Activated naive CD4-positive, alpha-beta T cell treated with anti-CD3 and anti-CD28 coated beads for 36 hours (primary cell): ENCODE data around the gene MIER1. TPM values are rescaled to one million over a fixed set of nuclear protein-coding genes. Genes with fewer than 3 reads are reported as not detected.

Experiments used
- CTCF ChIA-PET: fragments of 350-600 bp; sonication (Branson Sonifier 250); formaldehyde crosslinking; loops from one replicate; lab custom pipeline; 2021; ENCODE audit warnings: antibody characterized with exemption; lab: Charles Lee
- DNase-seq: peaks from one replicate; pipeline ENCODE4 v3.0.0-alpha.2; 2020
- H3K27ac Mint-ChIP-seq: one replicate; pipeline ENCODE4 v1.8.0; 2021; ENCODE audit warnings: mild to moderate bottlenecking, mixed read lengths
- H3K27me3 Mint-ChIP-seq: one replicate; pipeline ENCODE4 v1.8.0; 2021; ENCODE audit warnings: low read depth, mixed read lengths
- H3K36me3 Mint-ChIP-seq: one replicate; pipeline ENCODE4 v1.8.0; 2021; ENCODE audit warnings: low read depth, mixed read lengths
- H3K4me1 Mint-ChIP-seq: one replicate; pipeline ENCODE4 v1.8.0; 2021; ENCODE audit warnings: low read depth, mixed read lengths
- H3K4me3 Mint-ChIP-seq: one replicate; pipeline ENCODE4 v1.8.0; 2021; ENCODE audit warnings: mild to moderate bottlenecking, moderate library complexity, mixed read lengths
- H3K9me3 Mint-ChIP-seq: one replicate; pipeline ENCODE4 v1.8.0; 2021; ENCODE audit warnings: mixed read lengths
- intact Hi-C: fragments of 100-400 bp; cut with micrococcal nuclease; formaldehyde crosslinking; loops from one replicate; pipeline ENCODE4 v1.15.1; 2023
- total RNA-seq, 2 experiments: library from RNA; stranded (reverse); gene quantifications; one replicate each; pipeline ENCODE4 v1.2.3, GENCODE V29; 2021

Gene MIER1
- total RNA-seq, 2 experiments from 2014 or later: 56.5 to 58.3 TPM

DNA sequence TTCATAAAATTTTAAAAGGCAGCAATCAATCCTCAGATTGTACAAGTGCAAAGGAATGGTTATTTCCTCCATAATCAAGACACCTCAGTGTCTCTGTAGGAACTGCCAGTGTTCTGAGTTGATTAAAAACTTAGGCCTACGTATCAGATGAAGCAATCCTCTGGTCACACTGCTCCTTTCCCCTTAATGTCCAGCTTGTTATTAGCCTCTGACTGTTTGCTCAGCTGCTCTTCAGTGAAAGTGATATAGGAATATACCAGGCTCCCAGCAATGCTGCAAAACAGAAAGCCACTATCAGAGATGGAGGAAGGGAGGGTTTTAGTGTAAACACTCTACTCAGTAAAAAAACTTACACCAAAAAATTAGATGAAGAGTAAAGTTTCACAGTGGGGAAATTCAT lies 79.4 kb downstream of the MIER1 start:
- Mint-ChIP-seq H3K4me3 (no peak overlapping the region), H3K27me3 (no peaks in the 10 kb centered on the region), H3K9me3 (no peaks in the 10 kb centered on the region), H3K27ac (no peak overlapping the region), H3K4me1 (peaks cover 16% of the 10 kb centered on the region), H3K36me3 (peaks cover 17% of the 10 kb centered on the region)
- intact Hi-C loops: no loop called here
- DNase-seq: no peak
- CTCF ChIA-PET: interaction anchor here (0.5 to 1.8 kb wide), 3 partner anchors 8 to 147 kb away, joined by 5 to 10 read pairs (median 6); no protein-coding TSS in a partner anchor

- intact Hi-C loops: no loop called here
- no peak for DNase-seq
- peaks cover 22% of the 10 kb centered on the region for H3K36me3 Mint-ChIP-seq
- H3K27me3 Mint-ChIP-seq: no peaks in the 10 kb centered on the region
- H3K27ac Mint-ChIP-seq: no peak overlapping the region
- peaks cover 10% of the 10 kb centered on the region for H3K4me1 Mint-ChIP-seq
- no peak overlapping the region for H3K4me3 Mint-ChIP-seq
- CTCF ChIA-PET: interaction anchor here (1.1 to 1.8 kb wide), 3 partner anchors 9 to 208 kb away, joined by 4 to 10 read pairs (median 6); no protein-coding TSS in a partner anchor
- H3K9me3 Mint-ChIP-seq: no peaks in the 10 kb centered on the region
Observed at GRCh38 chr1:67005068-67005467, 80.3 kb downstream of the MIER1 start.

GRCh38 chr1:67009792-67010191 lies 85.0 kb downstream of the MIER1 start:
- Mint-ChIP-seq H3K9me3 (no peaks in the 10 kb centered on the region), H3K27ac (no peak overlapping the region), H3K36me3 (peaks cover 32% of the 10 kb centered on the region), H3K4me3 (no peak overlapping the region), H3K4me1 (peaks cover 15% of the 10 kb centered on the region), H3K27me3 (no peaks in the 10 kb centered on the region)
- CTCF ChIA-PET: interaction anchor here (0.7 to 1.2 kb wide), 2 partner anchors 11 to 222 kb away, joined by 3 to 4 read pairs; no protein-coding TSS in a partner anchor
- no peak for DNase-seq
- intact Hi-C loops: loop anchor here (5.0 kb wide), 1 partner anchor 43 kb away; the partner anchor contains the start of gene SLC35D1

- H3K4me1 Mint-ChIP-seq: peaks cover 15% of the 10 kb centered on the region
- no peaks in the 10 kb centered on the region for H3K27me3 Mint-ChIP-seq
- no peak overlapping the region for H3K27ac Mint-ChIP-seq
- CTCF ChIA-PET: interaction anchor here (1.6 to 3.8 kb wide), 2 partner anchors 17 to 136 kb away, joined by 6 to 16 read pairs; no protein-coding TSS in a partner anchor
- no peak overlapping the region for H3K4me3 Mint-ChIP-seq
- DNase-seq: peak; percentile 18
- no peaks in the 10 kb centered on the region for H3K9me3 Mint-ChIP-seq
- H3K36me3 Mint-ChIP-seq: peaks cover 40% of the 10 kb centered on the region
- intact Hi-C loops: loop anchor here (5.0 kb wide), 1 partner anchor 39 kb away; the partner anchor contains the start of gene SLC35D1
Observed at GRCh38 chr1:67013573-67013972, 88.8 kb downstream of the MIER1 start.

GRCh38 chr1:67018574-67018973 lies 93.8 kb downstream of the MIER1 start:
- no peaks in the 10 kb centered on the region for H3K9me3 Mint-ChIP-seq
- no peaks in the 10 kb centered on the region for H3K27me3 Mint-ChIP-seq
- CTCF ChIA-PET: interaction anchor here (1.0 kb wide), 1 partner anchor 130 kb away, joined by 4 read pairs; no protein-coding TSS in a partner anchor
- peaks cover 33% of the 10 kb centered on the region for H3K36me3 Mint-ChIP-seq
- no peak overlapping the region for H3K4me3 Mint-ChIP-seq
- no peak for DNase-seq
- intact Hi-C loops: no loop called here
- no peak overlapping the region for H3K27ac Mint-ChIP-seq
- H3K4me1 Mint-ChIP-seq: peaks cover 9% of the 10 kb centered on the region

DNA sequence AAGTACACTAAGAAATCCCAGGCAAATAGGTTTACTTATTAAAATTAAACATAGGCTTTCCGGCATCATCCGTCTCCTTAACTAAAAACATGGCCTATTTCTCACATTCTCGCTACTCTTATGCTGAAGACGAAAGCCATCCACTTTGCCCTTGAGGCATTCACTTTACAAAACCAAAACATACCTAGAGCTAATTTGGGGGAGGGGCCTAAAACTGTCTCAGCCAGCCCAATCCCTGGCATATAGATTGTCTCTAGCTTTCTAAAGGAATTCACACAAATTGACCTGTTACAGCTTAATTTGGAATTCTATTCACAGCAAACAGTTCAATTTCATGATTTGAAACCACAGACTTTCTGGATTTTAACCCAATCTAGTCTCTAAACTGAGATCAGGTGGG lies 94.3 kb downstream of the MIER1 start:
- CTCF ChIA-PET: interaction anchor here (1.0 kb wide), 1 partner anchor 130 kb away, joined by 4 read pairs; no protein-coding TSS in a partner anchor
- no peak for DNase-seq
- Mint-ChIP-seq H3K36me3 (peaks cover 34% of the 10 kb centered on the region), H3K27ac (no peak overlapping the region), H3K9me3 (no peaks in the 10 kb centered on the region), H3K27me3 (no peaks in the 10 kb centered on the region), H3K4me1 (peaks cover 4% of the 10 kb centered on the region), H3K4me3 (no peak overlapping the region)
- intact Hi-C loops: no loop called here

- intact Hi-C loops: no loop called here
- peaks cover 39% of the 10 kb centered on the region for H3K36me3 Mint-ChIP-seq
- H3K27me3 Mint-ChIP-seq: no peaks in the 10 kb centered on the region
- H3K4me1 Mint-ChIP-seq: peaks cover 3% of the 10 kb centered on the region
- CTCF ChIA-PET: interaction anchor here (0.8 to 1.6 kb wide), 3 partner anchors 23 to 195 kb away, joined by 3 to 4 read pairs (median 3); no protein-coding TSS in a partner anchor
- no peak for DNase-seq
- no peak overlapping the region for H3K4me3 Mint-ChIP-seq
- H3K9me3 Mint-ChIP-seq: no peaks in the 10 kb centered on the region
- no peak overlapping the region for H3K27ac Mint-ChIP-seq
Observed at GRCh38 chr1:67019600-67020136, 94.9 kb downstream of the MIER1 start.

- CTCF ChIA-PET: interaction anchor here (0.8 to 1.6 kb wide), 3 partner anchors 24 to 194 kb away, joined by 3 to 4 read pairs (median 3); no protein-coding TSS in a partner anchor
- no peak for DNase-seq
- H3K27ac Mint-ChIP-seq: no peak overlapping the region
- H3K4me1 Mint-ChIP-seq: peaks cover 3% of the 10 kb centered on the region
- no peak overlapping the region for H3K4me3 Mint-ChIP-seq
- H3K27me3 Mint-ChIP-seq: no peaks in the 10 kb centered on the region
- H3K9me3 Mint-ChIP-seq: no peaks in the 10 kb centered on the region
- peaks cover 42% of the 10 kb centered on the region for H3K36me3 Mint-ChIP-seq
- intact Hi-C loops: no loop called here
Observed at GRCh38 chr1:67020304-67020703, 95.5 kb downstream of the MIER1 start.

DNA sequence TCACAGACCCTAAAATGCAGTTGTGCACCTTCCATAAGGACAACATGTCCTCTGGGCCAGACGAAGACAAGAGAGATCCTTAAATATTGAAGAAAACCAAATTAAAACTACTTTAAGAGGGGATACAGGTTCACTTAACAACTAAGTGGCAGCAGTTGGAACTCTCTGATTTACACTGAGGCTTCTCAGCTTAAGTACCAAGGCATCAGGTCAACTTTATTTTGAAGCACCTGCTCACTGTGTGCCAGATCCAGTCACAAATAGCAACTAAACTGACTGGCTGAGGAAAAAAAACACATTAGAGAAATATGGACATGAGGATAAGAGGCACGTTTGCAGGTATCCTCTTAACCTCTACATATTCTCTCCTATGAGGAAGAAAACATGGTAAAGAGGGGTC lies 96.0 kb downstream of the MIER1 start:
- H3K4me3 Mint-ChIP-seq: no peak overlapping the region
- no peak overlapping the region for H3K27ac Mint-ChIP-seq
- no peaks in the 10 kb centered on the region for H3K9me3 Mint-ChIP-seq
- H3K36me3 Mint-ChIP-seq: peaks cover 42% of the 10 kb centered on the region
- CTCF ChIA-PET: interaction anchor here (0.8 to 1.6 kb wide), 4 partner anchors 25 to 193 kb away, joined by 3 to 4 read pairs (median 3); no protein-coding TSS in a partner anchor
- peaks cover 3% of the 10 kb centered on the region for H3K4me1 Mint-ChIP-seq
- DNase-seq: no peak
- intact Hi-C loops: no loop called here
- H3K27me3 Mint-ChIP-seq: no peaks in the 10 kb centered on the region

DNA sequence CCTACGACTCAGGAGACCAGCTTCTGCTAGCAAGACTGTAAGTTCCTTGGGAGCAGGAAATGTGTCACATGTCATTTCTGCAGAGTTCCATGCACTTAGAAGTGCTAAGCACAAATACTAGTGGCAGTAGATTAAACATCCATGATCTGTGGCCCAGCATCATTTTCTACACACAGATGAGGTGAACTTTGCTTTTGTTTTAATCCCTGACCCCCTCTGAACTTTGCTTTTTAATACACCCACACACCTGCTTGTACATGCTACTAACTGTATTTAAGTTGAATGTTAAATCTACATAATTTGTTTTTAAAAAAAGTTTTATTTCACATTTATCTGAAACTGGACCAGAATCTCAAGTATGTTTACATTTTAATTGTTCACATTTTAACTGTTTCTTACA lies 104.7 kb downstream of the MIER1 start:
- Mint-ChIP-seq H3K36me3 (peaks cover 31% of the 10 kb centered on the region), H3K4me1 (peaks cover 3% of the 10 kb centered on the region), H3K9me3 (no peaks in the 10 kb centered on the region), H3K27me3 (no peaks in the 10 kb centered on the region), H3K27ac (no peak overlapping the region), H3K4me3 (no peak overlapping the region)
- intact Hi-C loops: loop anchor here (2.0 kb wide), 1 partner anchor 23 kb away; no protein-coding TSS in a partner anchor
- CTCF ChIA-PET: interaction anchor here (0.5 to 1.3 kb wide), 4 partner anchors 17 to 184 kb away, joined by 3 to 5 read pairs (median 4); no protein-coding TSS in a partner anchor
- DNase-seq: no peak

DNA sequence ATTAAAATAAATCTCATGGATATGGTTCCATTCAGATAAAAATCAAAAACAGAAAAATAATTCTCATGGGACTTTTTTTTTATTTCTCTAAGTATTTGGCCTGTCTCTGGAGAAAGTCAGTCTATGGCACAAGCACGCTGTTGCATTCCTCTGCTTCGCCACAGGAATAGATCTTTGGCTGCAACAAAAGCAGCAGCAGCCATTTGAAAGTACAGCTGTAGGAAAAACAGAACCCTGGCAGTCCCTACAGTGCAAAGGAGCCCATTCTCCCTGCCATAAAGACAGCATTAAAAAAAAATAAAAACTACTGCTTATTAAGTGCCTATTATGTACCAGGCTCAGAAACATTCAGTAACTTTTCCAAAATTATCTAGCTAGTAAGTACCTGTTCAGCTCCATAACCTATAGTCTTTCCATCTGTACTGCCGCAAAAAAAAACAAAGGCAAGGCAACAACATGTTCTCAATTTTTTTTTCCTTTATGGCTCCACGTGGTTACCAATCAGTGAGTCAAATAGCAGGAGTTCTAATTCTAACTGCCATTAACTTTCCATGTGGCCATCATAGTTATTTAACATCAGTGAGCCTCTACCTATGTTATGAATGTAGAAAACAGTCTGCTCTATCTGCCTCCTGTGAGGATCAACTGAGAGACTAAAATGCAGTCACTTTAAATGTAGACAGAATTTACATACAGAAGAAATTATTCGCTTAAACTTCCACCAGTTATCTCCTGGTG lies 106.5 kb downstream of the MIER1 start:
- Mint-ChIP-seq H3K4me3 (no peak overlapping the region), H3K27me3 (no peaks in the 10 kb centered on the region), H3K9me3 (no peaks in the 10 kb centered on the region), H3K36me3 (peaks cover 35% of the 10 kb centered on the region), H3K27ac (no peak overlapping the region), H3K4me1 (peaks cover 3% of the 10 kb centered on the region)
- intact Hi-C loops: no loop called here
- CTCF ChIA-PET: interaction anchor here (0.6 to 1.3 kb wide), 3 partner anchors 32 to 376 kb away, joined by 3 to 7 read pairs (median 3); no protein-coding TSS in a partner anchor
- DNase-seq: no peak

- peaks cover 38% of the 10 kb centered on the region for H3K36me3 Mint-ChIP-seq
- H3K4me3 Mint-ChIP-seq: no peak overlapping the region
- CTCF ChIA-PET: no interaction called here
- DNase-seq: no peak
- peaks cover 3% of the 10 kb centered on the region for H3K4me1 Mint-ChIP-seq
- intact Hi-C loops: no loop called here
- no peak overlapping the region for H3K27ac Mint-ChIP-seq
- no peaks in the 10 kb centered on the region for H3K9me3 Mint-ChIP-seq
- no peaks in the 10 kb centered on the region for H3K27me3 Mint-ChIP-seq
Observed at GRCh38 chr1:67031859-67032247, 107.1 kb downstream of the MIER1 start.
